ENCODE data around the gene CDC25B. TPM values are rescaled to one million over a fixed set of nuclear protein-coding genes. Genes with fewer than 3 reads are reported as not detected.

CDC25B gene
- total and polyA plus RNA-seq, 2 of the 13 experiments (the other 11 are each of a cell fraction or from before 2014, with no cell fraction given) = 14.5 to 19.4 TPM

- TF ChIP-seq RFX3 (CRISPR knock-in tag; IDR thresholded peaks at IDR 0.05) (no peak), U2AF1 (optimal IDR thresholded peaks at IDR 0.05; ENCODE audit: low read depth, low read length) (peak; percentile 84), PATZ1 (CRISPR knock-in tag; IDR thresholded peaks at IDR 0.05) (peak; percentile 88), ZZZ3 (CRISPR knock-in tag; IDR thresholded peaks at IDR 0.05; ENCODE audit: borderline replicate concordance) (0 out of 2 replicates have a peak, but pooled peaks have one; percentile 48), MXD1 (CRISPR knock-in tag; IDR thresholded peaks at IDR 0.05) (no peak), ZNF331 (CRISPR knock-in tag; IDR thresholded peaks at IDR 0.05) (peak; percentile 65), ETV6 (CRISPR knock-in tag; conservative IDR thresholded peaks at IDR 0.05) (0 out of 2 replicates have a peak, but pooled peaks have one; percentile 1), RNF2 (conservative IDR thresholded peaks at IDR 0.05; ENCODE audit: low read depth) (peak; percentile 65; the same call in 1 of the 2 replicates), ATAD3A (CRISPR knock-in tag; IDR thresholded peaks at IDR 0.05) (no peak), ZSCAN25 (CRISPR knock-in tag; IDR thresholded peaks at IDR 0.05) (no peak; the same call in 1 of the 2 replicates), ZFP36 (IDR thresholded peaks at IDR 0.05; ENCODE audit: borderline replicate concordance, low read depth, low read length, partially characterized antibody) (no peak), ISX (CRISPR knock-in tag; conservative IDR thresholded peaks at IDR 0.05) (no peak), RFX5 (IDR thresholded peaks at IDR 0.05; ENCODE audit: low read depth, low read length) (no peak), IKZF1 (IDR thresholded peaks at IDR 0.05) (no peak), RARG (CRISPR knock-in tag; IDR thresholded peaks at IDR 0.05; ENCODE audit: low read depth) (no peak), SRSF4 (IDR thresholded peaks at IDR 0.05; ENCODE audit: low read depth, low read length, poor library complexity, severe bottlenecking) (peak; percentile 30), CCDC6 (CRISPR knock-in tag; IDR thresholded peaks at IDR 0.05) (no peak), BRD4 (CRISPR knock-in tag; IDR thresholded peaks at IDR 0.05) (peak; percentile 59; the same call in 1 of the 2 replicates)
- TF ChIP-seq, protein P1, sequence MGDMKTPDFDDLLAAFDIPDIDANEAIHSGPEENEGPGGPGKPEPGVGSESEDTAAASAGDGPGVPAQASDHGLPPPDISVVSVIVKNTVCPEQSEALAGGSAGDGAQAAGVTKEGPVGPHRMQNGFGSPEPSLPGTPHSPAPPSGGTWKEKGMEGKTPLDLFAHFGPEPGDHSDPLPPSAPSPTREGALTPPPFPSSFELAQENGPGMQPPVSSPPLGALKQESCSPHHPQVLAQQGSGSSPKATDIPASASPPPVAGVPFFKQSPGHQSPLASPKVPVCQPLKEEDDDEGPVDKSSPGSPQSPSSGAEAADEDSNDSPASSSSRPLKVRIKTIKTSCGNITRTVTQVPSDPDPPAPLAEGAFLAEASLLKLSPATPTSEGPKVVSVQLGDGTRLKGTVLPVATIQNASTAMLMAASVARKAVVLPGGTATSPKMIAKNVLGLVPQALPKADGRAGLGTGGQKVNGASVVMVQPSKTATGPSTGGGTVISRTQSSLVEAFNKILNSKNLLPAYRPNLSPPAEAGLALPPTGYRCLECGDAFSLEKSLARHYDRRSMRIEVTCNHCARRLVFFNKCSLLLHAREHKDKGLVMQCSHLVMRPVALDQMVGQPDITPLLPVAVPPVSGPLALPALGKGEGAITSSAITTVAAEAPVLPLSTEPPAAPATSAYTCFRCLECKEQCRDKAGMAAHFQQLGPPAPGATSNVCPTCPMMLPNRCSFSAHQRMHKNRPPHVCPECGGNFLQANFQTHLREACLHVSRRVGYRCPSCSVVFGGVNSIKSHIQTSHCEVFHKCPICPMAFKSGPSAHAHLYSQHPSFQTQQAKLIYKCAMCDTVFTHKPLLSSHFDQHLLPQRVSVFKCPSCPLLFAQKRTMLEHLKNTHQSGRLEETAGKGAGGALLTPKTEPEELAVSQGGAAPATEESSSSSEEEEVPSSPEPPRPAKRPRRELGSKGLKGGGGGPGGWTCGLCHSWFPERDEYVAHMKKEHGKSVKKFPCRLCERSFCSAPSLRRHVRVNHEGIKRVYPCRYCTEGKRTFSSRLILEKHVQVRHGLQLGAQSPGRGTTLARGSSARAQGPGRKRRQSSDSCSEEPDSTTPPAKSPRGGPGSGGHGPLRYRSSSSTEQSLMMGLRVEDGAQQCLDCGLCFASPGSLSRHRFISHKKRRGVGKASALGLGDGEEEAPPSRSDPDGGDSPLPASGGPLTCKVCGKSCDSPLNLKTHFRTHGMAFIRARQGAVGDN (CRISPR knock-in tag; IDR thresholded peaks at IDR 0.05) = peak; percentile 88
- TF ChIP-seq, protein P2, sequence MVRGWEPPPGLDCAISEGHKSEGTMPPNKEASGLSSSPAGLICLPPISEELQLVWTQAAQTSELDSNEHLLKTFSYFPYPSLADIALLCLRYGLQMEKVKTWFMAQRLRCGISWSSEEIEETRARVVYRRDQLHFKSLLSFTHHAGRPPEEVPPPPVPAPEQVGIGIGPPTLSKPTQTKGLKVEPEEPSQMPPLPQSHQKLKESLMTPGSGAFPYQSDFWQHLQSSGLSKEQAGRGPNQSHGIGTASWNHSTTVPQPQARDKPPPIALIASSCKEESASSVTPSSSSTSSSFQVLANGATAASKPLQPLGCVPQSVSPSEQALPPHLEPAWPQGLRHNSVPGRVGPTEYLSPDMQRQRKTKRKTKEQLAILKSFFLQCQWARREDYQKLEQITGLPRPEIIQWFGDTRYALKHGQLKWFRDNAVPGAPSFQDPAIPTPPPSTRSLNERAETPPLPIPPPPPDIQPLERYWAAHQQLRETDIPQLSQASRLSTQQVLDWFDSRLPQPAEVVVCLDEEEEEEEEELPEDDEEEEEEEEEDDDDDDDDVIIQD (CRISPR knock-in tag; IDR thresholded peaks at IDR 0.05; ENCODE audit: low read depth) = 0 out of 2 replicates have a peak, but pooled peaks have one; percentile 28
- TF ChIP-seq, protein P3, sequence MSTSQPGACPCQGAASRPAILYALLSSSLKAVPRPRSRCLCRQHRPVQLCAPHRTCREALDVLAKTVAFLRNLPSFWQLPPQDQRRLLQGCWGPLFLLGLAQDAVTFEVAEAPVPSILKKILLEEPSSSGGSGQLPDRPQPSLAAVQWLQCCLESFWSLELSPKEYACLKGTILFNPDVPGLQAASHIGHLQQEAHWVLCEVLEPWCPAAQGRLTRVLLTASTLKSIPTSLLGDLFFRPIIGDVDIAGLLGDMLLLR (CRISPR knock-in tag; IDR thresholded peaks at IDR 0.05) = no peak
Measured at GRCh38 chr20:3749689-3750531, 46.2 kb upstream of the CDC25B start (continued).

Measured in HepG2 (cell line).